ENCODE results near the gene CFAP298. TPM values are rescaled to one million over a fixed set of nuclear protein-coding genes. Genes with fewer than 3 reads are reported as not detected.

Gene CFAP298
- total RNA-seq, 1 donor from 2014 or later = 75.0 TPM

DNA sequence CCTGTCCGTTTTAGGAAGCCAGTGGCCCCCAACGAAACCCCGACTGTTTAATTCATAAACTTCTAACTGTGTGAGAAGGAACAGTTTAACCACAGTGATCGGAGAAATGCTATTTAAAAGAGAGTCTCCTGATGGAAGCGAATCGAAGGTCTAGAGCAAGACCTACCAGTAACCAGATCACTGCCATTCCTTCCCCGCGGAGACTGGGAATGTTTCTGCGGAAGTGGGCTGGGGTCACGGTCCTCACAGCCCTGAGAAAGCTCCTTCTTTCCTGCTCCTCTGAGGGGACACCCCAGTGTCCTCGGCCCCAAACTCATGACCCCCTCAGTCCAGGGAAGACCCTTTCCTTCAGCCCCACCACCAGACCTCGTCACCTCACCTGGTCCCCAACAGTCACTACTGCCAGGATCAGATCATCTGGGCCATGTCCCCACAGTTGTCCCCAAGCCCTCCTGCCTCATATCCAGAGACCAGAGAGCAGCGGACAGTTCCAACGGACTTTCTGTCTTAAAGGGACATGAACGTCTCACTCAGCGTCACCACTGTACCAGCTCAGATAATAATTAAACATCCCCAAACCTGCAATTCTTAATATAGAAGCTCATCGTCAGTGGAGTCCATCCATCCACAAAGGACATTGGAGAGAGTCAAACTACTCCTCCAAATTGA lies 27.0 kb downstream of the CFAP298 start, which contains the start of gene TCP10L:
TSS of gene TCP10L (minus strand) at position 482 of the 669 bp plus-strand sequence. CDS start 1,219 bp downstream, outside the sequence.
- no peaks in the 10 kb centered on the region for H3K27me3 ChIP-seq (ENCODE audit: control insufficient read depth, insufficient read depth, low read length)
- no peak for DNase-seq (ENCODE audit: low read depth)
- TF ChIP-seq, protein P1, sequence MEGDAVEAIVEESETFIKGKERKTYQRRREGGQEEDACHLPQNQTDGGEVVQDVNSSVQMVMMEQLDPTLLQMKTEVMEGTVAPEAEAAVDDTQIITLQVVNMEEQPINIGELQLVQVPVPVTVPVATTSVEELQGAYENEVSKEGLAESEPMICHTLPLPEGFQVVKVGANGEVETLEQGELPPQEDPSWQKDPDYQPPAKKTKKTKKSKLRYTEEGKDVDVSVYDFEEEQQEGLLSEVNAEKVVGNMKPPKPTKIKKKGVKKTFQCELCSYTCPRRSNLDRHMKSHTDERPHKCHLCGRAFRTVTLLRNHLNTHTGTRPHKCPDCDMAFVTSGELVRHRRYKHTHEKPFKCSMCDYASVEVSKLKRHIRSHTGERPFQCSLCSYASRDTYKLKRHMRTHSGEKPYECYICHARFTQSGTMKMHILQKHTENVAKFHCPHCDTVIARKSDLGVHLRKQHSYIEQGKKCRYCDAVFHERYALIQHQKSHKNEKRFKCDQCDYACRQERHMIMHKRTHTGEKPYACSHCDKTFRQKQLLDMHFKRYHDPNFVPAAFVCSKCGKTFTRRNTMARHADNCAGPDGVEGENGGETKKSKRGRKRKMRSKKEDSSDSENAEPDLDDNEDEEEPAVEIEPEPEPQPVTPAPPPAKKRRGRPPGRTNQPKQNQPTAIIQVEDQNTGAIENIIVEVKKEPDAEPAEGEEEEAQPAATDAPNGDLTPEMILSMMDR (IDR thresholded peaks at IDR 0.05; ENCODE audit: insufficient read depth, low read length, poor library complexity, severe bottlenecking) = no peak
- H3K36me3 ChIP-seq (ENCODE audit: control insufficient read depth, insufficient read depth, low read length) = no peaks in the 10 kb centered on the region
- no peak within 1 kb of the TSS for H3K4me3 ChIP-seq (ENCODE audit: low read depth, low read length)

DNA sequence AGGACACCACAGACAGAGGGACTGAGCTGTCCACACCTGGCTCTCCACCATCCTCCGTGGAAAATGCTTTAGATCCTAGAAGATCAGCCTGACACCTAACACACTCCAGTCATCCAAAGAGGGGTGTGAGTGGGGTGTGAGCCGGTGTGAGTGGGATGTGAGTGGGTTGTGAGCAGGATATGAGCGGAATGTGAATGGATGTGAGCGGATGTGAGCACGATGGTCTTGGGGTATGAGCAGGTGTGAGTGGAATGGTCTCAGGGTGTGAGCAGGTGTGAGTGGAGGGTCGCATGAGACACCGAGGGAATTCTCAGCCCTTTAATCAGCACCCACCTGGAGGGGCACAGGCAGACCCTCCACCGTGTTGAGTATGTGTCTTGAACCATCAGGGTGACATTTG lies 27.7 kb downstream of the CFAP298 start:
- Histone ChIP-seq H3K27me3 (ENCODE audit: control insufficient read depth, insufficient read depth, low read length) (peaks cover 2% of the 10 kb centered on the region), H3K36me3 (ENCODE audit: control insufficient read depth, insufficient read depth, low read length) (no peaks in the 10 kb centered on the region), H3K4me3 (ENCODE audit: low read depth, low read length) (no peak overlapping the region)
- TF ChIP-seq, protein P1 (IDR thresholded peaks at IDR 0.05; ENCODE audit: insufficient read depth, low read length, poor library complexity, severe bottlenecking) = no peak
- DNase-seq (ENCODE audit: low read depth) = no peak

DNA sequence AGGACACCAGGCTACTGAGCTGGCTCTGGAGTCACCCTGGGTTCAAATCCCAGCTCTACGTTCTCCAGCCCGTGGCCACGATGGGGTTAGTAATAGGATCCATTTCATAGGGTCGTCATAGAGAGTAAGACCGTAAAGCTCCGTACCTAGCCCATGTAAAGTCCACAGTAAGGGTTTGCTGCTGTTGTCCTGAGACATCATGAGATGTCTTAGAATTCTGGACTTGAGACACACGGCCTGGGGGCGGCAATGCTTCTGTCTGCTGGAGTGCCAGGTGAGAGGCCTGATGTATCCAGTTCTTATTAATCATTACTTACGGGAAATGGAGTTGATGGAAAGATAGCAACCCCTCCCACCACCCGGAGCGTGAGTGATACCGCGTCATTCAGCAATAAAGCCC lies 30.4 kb downstream of the CFAP298 start:
- H3K4me3 ChIP-seq (ENCODE audit: low read depth, low read length) = no peak overlapping the region
- no peak for DNase-seq (ENCODE audit: low read depth)
- H3K36me3 ChIP-seq (ENCODE audit: control insufficient read depth, insufficient read depth, low read length) = no peaks in the 10 kb centered on the region
- TF ChIP-seq, protein P1 (IDR thresholded peaks at IDR 0.05; ENCODE audit: insufficient read depth, low read length, poor library complexity, severe bottlenecking) = no peak
- peaks cover 2% of the 10 kb centered on the region for H3K27me3 ChIP-seq (ENCODE audit: control insufficient read depth, insufficient read depth, low read length)

DNA sequence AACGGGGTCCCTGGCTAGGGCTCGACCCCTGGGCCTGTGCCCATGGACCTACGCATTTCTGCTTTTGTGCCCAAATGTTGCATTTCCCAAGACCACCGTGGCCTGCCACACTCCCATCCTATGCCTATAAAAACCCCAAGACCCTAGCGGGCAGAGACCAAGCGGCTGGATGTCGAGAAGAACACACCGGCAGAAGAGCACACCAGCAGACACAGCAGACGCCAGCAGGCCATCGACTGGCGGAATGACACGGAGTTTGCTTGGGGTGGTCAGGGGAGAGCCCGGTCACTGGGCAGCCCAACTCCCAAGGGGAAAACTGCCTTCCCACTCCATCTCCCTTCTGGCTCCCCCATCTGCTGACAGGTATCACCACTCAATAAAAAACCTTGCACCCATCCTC lies 31.2 kb downstream of the CFAP298 start:
- no peak for DNase-seq (ENCODE audit: low read depth)
- Histone ChIP-seq H3K36me3 (ENCODE audit: control insufficient read depth, insufficient read depth, low read length) (no peaks in the 10 kb centered on the region), H3K4me3 (ENCODE audit: low read depth, low read length) (no peak overlapping the region), H3K27me3 (ENCODE audit: control insufficient read depth, insufficient read depth, low read length) (peaks cover 2% of the 10 kb centered on the region)
- TF ChIP-seq, protein P1 (IDR thresholded peaks at IDR 0.05; ENCODE audit: insufficient read depth, low read length, poor library complexity, severe bottlenecking) = no peak

DNA sequence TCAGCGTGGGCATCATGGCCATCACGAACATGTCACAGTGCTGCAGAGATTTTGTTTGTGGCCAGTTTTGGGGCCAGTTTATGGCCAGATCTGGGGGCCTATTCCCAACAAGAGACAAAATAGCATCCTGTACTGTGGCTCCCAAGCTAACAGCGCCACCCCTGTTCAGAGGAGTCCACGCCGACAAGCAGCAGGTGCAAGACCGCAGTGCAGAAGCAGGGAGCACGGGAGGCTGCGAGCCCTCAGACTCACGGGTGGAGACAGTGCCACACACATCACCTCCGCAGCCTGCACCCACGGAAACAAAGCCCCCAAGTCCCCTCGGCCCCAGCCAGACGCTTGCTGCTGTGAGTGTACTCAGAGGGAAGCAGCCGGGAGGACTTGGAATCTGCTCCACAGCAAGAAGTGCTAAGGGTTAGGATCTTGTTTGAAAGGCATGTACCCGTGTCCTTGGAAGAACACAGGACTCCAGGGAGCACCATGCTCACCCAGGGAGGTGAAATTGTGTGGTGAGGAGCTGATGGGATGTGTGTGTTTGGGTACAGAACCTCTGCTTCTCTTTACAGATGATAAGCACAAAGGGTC lies 34.0 kb downstream of the CFAP298 start:
- peaks cover 4% of the 10 kb centered on the region for H3K27me3 ChIP-seq (ENCODE audit: control insufficient read depth, insufficient read depth, low read length)

More for the DNA sequence above, 34.0 kb downstream of the CFAP298 start:
- TF ChIP-seq, protein P1 (IDR thresholded peaks at IDR 0.05; ENCODE audit: insufficient read depth, low read length, poor library complexity, severe bottlenecking) = peak; percentile 38
- no peaks in the 10 kb centered on the region for H3K36me3 ChIP-seq (ENCODE audit: control insufficient read depth, insufficient read depth, low read length)
- no peak for DNase-seq (ENCODE audit: low read depth)
- no peak overlapping the region for H3K4me3 ChIP-seq (ENCODE audit: low read depth, low read length)
